ENCODE data around the gene CST9L. TPM values are rescaled to one million over a fixed set of nuclear protein-coding genes. Genes with fewer than 3 reads are reported as not detected.

Gene CST9L
- total RNA-seq, 1 donor from 2014 or later = not detected

DNA sequence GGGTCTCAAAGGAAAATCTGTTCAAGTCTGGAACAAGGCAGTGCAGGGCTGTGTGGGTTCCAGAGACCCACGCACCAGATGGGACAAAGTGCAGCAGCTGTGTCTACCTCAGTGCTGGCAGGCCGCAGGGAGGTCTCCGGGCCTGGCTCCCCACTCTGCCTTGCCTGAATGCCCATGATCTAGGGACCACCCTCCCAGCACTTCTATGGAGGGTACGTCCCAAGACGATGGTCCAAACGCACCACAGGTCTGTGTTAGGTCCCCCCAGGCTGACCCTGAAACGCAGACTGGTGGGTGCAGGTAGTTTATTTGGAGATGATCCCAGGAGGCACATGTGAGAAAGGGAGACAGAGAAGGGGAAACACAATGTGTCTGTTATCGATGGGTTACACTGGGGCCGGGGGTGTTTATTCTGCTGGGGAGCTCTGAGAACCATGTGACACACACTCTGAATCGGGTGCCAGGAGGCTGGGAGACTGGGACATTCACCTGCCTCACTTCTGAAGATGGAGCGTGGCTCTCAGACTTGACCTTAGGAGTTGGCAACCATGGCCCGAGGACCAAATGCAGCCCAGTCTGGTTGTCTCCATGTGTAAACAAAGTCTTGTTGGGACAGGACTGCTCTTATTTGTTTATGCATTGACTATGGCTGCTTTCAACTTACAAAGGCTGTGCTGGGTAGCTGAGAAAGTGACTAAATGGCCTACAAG is 21.7 kb downstream of the CST9L start:
- ATAC-seq = no peak

DNA sequence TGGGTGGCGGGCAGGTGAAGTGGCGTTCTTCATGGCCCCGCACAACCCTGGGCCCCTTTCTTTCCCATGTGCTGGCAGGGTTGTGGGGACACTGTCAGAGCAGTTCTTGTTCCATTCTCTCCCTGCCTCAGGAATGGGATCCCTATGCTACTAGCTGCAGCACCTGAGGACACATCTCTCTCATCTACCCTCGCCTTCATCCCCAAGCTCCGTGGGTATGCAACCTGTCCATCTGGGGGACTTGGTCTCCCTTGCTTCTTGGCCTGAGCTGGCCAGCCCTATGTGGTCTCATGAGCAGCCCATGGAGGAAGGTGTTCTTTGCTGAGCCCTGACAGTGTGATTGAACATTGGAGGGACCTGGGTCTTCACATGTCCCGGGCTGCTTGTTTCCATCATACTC is 24.2 kb downstream of the CST9L start:
- no peak for ATAC-seq

DNA sequence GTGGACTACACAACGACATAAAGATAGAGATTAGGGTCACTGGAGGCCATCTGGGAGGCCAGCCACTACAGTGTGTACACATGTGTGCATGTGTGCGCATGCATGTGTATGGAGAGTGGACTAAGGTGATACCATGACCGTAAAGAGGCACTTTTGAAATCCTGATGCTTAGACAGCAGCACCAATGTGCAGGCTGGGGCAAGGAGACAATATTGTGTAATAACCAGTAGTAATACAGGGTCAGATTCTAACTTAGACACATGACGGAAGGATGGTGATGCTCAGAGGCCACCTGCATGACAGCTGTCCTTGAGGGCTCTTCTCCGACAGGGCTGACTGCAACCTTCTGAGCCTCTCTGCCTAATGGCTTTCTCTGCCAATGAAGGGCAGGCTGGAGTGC is 25.5 kb downstream of the CST9L start:
- ATAC-seq = no peak

DNA sequence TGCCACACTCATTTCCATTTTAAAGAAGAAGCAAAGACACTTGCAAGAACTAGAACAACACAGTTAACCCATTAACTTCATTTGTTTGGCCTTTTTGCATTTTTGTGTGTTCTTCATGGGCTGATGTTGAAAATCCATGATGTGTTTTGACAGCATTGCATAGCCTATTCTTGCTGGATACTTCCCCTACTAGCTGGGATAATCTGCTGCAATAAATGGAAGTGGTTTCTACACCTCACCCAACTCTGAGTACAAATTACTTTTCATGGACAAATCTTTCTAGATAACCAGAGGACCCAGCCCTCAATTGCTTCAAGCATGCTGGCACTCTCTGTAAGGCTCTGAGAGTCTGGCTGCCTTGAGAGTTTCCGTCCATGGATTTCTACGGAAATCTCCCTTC is 26.5 kb downstream of the CST9L start:
- no peak for ATAC-seq

DNA sequence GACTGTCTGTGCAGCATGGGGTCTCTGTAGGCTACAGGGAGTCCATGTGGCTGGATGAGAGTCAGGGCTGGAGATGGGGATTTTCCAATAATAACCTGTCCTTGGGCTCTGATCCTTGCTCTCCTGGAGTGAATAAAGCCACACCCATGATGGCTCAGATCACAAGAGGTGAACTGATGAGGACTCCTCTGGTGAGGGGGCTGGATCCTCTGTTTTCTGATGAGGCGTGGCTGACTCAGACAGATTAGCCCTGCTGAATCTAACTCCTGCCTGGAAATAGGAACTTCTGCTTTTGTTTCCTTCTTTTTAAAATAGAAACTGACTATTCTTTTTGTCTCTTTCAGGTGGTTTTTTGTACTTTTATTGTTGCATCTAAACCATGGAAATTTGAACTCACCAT is 27.0 kb downstream of the CST9L start:
- peak; percentile 29 for ATAC-seq

DNA sequence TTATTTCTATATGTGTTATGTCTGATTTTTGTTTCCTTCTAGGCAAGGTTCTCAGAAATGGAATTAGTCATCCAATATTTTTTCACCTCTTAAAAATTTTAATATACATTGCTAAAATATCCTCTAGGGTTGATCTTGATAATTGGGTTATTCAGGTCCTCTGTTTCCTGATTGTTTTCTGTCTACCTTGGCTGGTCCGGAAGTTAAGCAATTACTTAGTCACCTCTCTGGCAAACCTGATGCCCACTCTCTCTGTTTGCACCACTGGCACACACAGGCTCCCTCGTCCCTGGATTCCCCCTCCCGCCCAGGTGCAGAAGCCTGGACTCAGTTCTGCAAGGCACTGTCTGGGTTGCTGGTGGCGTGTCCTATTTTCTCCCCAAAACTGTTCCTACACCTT is 27.7 kb downstream of the CST9L start:
- peak; percentile 41 for ATAC-seq

DNA sequence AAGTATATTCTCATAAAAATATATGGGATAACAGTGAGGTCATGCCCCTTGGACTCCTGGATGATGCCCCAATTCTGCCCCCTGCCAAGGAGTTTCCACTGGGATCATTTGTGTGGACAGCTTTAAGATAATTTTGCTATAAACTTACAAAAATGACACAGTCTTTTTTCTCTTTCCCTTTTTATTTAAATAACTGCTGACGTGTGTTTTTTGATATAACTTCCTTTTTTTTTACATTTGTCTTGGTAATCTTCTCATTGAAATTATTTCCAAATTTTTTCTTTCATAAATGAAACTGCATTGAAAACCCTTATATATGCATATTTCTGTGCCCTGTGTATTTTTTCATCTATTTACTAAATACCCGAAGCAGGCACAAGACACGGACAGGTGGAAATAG is 31.3 kb downstream of the CST9L start:
- ATAC-seq = no peak

DNA sequence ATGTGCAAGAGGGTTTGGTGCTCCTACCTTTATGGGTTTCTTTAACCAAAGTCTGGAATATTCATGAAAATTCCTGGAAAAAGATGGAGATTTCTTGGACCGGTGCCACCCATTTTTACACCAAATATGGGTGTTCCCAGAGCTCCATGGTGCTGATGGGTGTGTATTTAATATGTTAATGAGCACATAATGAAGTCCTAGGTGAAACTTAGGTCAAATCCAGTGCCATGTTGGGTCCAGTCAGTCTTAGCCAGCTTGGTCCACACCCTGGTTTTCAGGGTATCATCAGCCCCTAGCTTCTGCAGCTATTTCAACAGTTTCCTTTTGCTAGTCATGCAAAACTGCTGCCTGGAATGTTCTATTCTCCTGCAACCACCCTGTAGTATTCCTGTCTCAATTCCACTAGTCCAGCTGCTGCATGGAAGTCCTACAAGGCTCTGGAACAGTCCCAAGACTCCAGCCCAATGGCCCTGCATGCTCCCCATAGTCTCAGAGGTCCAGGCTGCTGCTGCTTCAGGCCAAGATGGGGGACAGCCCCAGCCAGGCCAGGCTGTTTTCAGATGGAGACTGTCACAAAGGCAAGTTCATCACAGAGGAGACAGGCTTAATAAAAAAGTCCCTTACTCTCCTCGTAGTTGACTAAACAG is 31.8 kb downstream of the CST9L start:
- no peak for ATAC-seq

DNA sequence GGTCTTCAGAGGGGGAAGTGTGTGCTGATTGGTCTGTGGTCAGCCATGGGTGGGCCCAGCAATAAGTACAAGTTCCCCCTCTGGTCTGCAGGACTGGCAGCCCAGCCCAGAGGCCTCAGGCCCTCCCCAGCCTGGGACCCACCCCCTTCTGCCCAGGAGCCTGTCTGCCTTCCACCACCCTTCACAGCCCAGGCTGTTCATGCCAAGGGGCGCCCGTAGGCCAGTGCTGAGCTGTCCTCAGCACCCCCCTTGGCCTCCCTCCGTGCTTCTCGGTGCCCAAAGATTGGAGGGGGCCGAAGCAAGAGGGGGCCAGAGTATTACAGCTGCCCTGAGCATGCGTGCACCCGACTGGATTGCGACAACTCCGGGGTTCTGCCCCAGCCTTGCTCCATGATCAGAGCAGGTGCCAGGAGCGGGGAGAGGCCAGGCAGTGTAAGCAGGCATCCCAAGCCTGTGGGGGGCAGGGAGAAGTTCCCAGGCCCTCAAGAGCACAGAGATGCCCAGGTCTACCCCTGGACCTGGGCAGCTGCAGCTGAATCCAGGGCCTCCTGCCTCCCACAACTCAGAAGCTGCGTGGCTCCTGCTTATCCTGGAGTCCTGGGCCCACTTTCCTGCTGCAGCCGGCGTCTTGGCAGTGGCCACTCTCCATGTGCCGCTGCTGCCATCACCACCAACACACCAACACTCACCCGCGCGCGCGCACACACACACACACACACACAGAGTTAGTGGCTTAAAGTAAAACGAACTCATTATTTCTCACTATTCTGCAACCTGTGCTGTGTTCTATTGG is 33.3 kb downstream of the CST9L start:
- ATAC-seq = no peak

DNA sequence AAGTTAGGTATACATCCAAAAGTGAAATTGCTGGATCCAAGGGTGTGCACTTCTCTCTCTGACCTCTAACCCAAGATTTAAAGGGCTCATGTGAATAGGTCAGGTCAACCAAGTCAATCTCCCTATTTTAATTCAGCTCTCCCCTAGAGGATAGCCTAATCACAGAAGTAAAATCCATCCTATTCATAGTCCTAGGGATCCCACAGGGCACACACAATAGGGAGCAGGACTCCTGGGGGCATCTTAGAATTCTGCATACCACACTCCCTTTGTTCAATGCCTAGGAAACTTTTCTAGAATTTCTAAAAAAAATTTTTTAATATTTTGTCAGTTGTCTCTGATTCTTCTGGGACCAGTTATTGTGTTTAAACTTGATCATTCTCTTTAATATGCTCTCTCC is 35.1 kb downstream of the CST9L start:
- ATAC-seq = no peak

DNA sequence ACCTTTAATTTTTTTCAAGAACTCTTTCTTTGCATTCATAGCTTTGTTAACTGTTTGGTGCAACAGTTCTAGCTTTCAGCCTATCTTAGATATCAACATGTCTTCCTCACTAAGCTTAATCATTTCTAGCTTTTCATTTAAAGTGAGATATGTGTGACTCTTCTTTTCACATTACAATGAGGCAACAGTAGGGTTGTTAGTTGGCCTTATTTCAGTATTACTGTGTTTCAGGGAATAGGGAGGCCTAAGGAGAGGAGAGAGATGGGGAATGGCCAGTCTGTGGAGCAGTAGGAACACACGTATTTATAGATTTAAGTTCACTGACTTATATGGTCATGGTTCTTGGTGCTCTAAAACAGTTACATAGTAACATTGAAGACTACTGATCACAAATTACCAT is 35.8 kb downstream of the CST9L start:
- no peak for ATAC-seq

DNA sequence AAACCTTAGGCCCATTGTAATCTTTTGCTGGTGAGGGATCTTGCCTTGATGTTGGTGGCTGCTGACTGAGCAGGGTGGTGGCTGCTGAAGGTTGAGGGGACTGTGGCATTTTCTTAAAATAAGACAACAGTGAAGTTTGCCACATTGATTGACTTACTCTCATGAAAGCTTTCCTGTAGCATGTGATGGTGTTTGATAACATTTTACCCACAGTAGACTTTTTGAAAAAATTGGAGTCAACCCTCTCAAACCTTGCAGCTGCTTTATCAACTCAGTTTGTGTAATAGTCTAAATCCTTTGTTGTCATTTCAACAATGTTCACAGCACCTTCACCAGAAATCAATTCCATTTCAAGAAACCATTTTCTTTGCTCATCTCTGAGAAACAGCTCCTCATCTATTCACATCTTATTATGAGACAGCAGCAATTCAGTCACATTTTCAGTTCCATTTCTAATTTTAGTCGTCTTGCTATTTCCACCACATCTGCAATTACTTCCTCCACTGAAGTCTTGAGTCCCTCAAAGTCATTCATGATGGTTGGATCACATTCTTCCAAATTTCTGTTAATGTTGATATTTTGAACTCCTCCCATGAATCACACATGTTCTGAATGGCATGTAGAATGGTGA is 37.2 kb downstream of the CST9L start:
- no peak for ATAC-seq

DNA sequence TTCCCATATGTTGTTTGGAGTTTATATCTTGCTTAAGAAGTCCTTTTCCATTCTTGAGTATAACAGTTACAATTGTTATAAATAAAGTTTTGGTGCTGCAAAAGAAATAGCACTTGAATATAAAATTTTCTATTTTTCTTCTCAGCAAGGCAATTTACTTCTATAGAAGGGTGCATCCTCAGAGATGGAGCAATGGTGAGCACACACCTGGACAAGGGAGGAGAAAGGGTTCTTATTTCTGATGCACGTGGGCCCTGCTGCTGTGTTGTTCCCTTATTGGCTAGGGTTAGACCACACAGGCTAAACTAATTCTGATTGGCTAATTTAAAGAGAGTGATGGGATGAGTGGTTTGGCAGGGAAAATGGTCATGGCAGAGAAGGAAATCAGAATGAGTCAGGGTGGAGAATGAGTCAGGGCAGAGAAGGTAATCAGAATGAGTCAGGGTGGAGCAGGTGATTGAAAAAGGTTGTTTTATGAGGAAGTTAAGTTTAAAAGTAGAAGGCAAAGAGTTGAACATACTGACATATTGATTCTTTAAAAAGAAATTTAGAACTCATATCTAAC is 39.3 kb downstream of the CST9L start:
- no peak for ATAC-seq

DNA sequence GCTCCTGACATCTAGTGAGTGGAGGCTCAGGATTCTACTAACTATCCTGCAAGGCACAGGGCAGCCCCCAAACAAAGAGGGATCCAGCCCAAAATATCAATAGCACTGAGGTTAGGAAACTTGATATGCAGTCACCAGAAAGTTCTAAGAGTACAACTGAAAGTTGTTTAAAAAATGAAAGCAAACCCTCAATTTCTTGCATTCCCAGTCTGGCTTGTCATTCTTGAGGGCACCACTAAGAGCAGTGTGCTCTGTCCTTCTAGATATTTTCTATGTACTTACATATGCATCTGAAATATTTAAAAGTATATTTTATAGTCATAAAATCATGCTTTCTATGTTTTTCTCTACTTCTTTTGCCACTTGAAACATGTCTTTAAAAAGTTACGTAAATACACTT is 41.4 kb downstream of the CST9L start:
- no peak for ATAC-seq

DNA sequence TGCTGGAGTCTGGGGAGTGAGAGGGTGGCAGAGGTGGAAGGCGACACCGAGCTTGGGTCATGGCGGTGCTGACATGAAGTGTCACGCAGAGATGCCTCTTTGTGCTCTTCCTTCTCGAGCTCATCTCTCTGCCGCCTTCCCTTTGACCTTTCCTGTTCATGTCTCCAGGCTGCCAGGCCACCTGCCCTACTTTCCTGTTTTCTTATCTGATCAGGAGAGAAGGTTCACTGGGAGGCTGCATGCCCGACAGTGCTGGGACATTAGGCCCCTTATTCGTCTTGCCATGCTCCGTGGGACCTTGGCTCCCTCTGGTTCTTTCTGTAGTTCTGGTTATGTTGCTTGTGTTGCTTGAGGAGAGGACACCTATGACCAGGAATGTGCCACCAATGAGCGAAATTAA is 44.1 kb downstream of the CST9L start:
- no peak for ATAC-seq

DNA sequence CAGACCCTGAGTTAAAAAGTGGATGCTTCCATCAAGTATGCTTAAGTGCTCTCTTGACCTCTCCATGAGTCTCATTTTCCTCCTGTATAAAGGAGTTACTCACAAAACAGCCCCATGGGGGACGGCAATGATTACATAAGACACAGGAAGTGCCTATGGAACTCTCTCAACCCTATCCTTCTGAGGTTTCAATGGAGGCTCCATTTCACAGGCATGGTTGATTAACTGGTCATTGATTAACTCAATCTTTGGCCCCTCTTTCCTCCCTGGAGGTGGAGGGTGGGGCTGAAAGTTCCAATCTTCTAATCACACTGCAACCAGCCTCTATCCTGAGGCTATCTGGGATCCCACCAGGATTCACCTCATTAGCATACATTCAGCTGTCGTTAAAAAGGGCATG is 48.1 kb downstream of the CST9L start:
- ATAC-seq = no peak

DNA sequence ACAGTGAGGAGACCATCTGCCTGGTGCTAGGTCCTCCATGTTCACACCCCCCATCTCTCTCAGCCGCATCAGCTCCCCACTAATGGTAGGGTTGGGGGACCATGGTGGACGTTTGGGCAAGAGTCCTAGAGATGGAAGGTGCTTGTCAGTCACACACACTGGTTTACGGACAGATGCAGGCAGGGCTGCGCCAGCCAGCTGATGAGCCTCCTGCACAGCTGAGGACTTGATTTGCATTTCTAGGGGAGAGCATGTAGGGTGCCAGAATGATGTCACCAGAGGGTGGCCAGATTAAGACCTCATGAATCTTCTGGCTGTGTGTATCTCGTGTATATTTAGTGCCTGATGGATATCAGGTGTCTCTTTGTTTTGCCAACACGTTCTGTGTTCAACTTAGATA is 48.7 kb downstream of the CST9L start:
- no peak for ATAC-seq

DNA sequence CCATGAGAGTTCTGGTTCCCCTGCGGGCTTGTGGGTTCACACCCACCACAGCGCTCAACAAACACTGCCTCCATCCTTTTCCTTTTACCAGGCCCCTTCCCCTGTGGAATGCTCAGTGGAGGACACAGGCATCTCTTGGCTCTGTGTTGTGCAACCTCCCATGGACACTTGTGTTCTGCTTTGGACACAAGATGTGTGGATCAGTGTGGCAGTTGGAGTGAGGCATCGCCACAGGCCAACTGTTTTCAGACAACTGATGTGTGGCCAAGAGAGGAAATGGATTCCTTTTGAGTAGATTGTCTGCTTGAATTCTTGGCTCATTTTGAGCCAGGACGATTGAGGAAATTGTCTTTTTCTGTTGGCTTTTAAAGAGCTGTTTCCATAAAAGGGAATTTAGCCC is 50.6 kb downstream of the CST9L start:
- ATAC-seq = no peak

DNA sequence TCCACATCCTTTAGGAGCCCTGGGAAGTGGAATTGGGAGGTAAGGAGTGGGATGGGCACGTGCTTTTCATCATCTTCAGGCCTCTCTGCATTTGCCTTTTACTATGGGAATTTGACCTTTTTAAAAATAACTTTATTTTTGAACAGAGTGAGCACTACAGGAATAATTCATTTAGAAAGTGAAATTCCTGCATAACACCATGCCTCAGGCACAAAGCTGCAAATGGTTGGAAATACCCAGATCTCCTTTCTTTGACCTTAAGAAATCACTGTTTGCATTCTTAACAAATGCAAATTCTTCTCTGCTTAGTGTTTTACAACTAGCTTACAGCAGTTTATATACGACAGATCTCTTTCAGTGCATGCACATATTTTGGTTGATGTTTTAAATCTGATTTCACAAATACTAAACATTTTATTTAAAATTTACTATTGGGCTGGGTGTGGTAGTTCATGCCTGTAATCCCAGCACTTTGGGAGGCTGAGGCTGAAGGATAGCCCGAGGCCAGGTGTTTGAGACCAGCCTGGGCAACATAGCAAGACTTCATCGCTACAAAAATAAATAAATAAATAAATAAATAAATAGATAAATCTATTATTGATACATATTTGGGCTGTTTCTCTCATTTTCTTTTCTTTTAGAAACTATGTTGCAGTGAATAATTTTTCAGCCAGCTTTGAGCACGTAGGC is 52.9 kb downstream of the CST9L start:
- ATAC-seq = no peak

DNA sequence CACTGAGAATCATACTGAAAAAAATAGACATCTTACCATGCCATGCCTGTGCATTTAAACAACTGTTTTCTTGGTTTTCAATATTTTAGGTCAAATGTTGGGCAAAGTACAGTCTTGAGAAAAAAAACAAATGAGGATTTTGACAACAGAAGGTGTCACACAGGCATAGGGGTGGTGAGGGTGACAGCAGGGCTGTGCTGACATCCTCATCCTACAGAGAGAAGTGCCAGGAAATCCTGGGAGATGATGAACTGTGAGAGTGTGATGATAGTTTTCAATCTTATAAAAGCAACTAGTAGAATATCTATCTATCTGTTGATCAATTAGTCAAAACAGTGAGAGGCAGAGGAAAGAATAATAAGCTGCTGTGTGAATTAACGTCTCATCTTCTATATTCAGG is 53.4 kb downstream of the CST9L start:
- no peak for ATAC-seq

All from esophagus mucosa (tissue), 1 donor.